GM12878 (cell line): ENCODE data around the gene UBASH3A. TPM values are rescaled to one million over a fixed set of nuclear protein-coding genes. Genes with fewer than 3 reads are reported as not detected.

Experiments
- BACH1 ChIP-seq: fragments of 450-650 bp; IDR thresholded peaks from 2 replicates; pipeline ENCODE4 v1.6.1; 2017; ENCODE audit warnings: mild to moderate bottlenecking, borderline replicate concordance
- BRCA1 ChIP-seq: IDR thresholded peaks from 2 replicates; pipeline ENCODE4 v1.6.1; 2011; ENCODE audit warnings: low read depth, low read length, improper control_type of control experiment
- CBX3 ChIP-seq: fragments of 200-600 bp; sonication (generic); IDR thresholded peaks from 2 replicates; pipeline ENCODE4 v1.6.1; 2016; ENCODE audit warnings: low read depth, borderline replicate concordance
- CEBPB ChIP-seq, 2 experiments: fragments of 150-350 bp in 1 of 2; IDR thresholded peaks; 2 replicates each; pipeline ENCODE4 v1.6.1; 2012 to 2014; ENCODE audit warnings: low read depth in 2 of 2, low read length in 2 of 2, borderline replicate concordance in 1 of 2, inconsistent platforms in 1 of 2
- FOXM1 ChIP-seq: IDR thresholded peaks from 2 replicates; pipeline ENCODE4 v1.6.1; 2012; ENCODE audit warnings: low read depth, mild to moderate bottlenecking, inconsistent platforms, low read length, moderate library complexity
- JUNB ChIP-seq: IDR thresholded peaks from 2 replicates; pipeline ENCODE4 v1.6.1; 2016; ENCODE audit warnings: antibody characterized with exemption, mild to moderate bottlenecking
- NBN ChIP-seq: fragments of 450-650 bp; IDR thresholded peaks from 2 replicates; pipeline ENCODE4 v1.6.1; 2016
- POU2F2 ChIP-seq: IDR thresholded peaks from 3 replicates; pipeline ENCODE4 v1.6.1; 2011; ENCODE audit warnings: low read depth, mild to moderate bottlenecking, low read length, borderline replicate concordance
- RCOR1 ChIP-seq: conservative IDR thresholded peaks from 2 replicates; pipeline ENCODE4 v1.6.1; 2012; ENCODE audit warnings: low read depth, low read length, improper control_type of control experiment
- STAT1 ChIP-seq: fragments of 450-650 bp; conservative IDR thresholded peaks from 2 replicates; pipeline ENCODE4 v1.6.1; 2014; ENCODE audit warnings: antibody characterized with exemption, mild to moderate bottlenecking
- polyA plus RNA-seq, 11 experiments: library from polyadenylated mRNA; depleted of rRNA in 4 of 11; unstranded in 6 of 11; stranded (reverse) in 5 of 11; fragments of >200 nt; fragmentation: Nextera tagmentation in 4 of 11; fragmentation: Illumina TruSeq in 1 of 11; extraction: Ambion mirVana in 4 of 11; extraction: Trizol in 1 of 11; gene quantifications; 1 replicate in 1 of 11; 2 replicates in 10 of 11; pipeline versions ENCODE4 v1.2.1 to v1.2.3, GENCODE V29; 2011 to 2016; ENCODE audit warnings: inconsistent platforms in 2 of 11, missing spikeins in 2 of 11, low read depth in 1 of 11
- total RNA-seq, 4 experiments: library from RNA; depleted of rRNA in 3 of 4; stranded (reverse); fragments of >200 nt in 3 of 4; fragmentation: Illumina TruSeq in 1 of 4; extraction: Trizol in 1 of 4; gene quantifications; 2 replicates each; pipeline versions ENCODE4 v1.2.1 to v1.2.3, GENCODE V29; 2013 to 2021
- TF ChIP-seq, protein P1 (sequence below): fragments of 450-650 bp; IDR thresholded peaks from 2 replicates; pipeline ENCODE4 v1.6.1; 2017; ENCODE audit warnings: mild to moderate bottlenecking, moderate library complexity

The UBASH3A gene
- total and polyA plus RNA-seq, 10 of the 15 experiments (the other 5 are each of a cell fraction or from before 2014, with no cell fraction given) = 0.04 to 0.39 (median 0.23) TPM; not detected in 1

DNA sequence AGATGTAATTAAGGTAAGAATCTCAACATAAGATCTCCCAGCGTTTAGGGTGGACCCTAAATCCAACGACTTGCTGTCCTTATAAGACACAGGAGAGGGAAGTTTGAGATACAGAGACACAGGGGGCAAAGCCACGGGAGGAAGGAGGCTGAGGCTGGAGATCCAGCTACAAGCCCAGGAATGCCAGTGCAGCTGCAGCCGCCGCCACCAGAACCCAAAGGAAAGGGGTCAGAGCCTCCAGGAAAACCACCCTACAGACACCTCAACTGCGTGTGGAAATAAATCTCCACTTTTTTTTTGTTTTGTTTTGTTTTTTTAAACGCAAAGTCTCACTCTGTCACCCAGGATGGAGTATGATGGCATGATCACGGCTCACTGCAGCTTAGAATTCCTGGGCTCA, 25.3 kb upstream of the UBASH3A start (continued):
- TF ChIP-seq, protein P1, sequence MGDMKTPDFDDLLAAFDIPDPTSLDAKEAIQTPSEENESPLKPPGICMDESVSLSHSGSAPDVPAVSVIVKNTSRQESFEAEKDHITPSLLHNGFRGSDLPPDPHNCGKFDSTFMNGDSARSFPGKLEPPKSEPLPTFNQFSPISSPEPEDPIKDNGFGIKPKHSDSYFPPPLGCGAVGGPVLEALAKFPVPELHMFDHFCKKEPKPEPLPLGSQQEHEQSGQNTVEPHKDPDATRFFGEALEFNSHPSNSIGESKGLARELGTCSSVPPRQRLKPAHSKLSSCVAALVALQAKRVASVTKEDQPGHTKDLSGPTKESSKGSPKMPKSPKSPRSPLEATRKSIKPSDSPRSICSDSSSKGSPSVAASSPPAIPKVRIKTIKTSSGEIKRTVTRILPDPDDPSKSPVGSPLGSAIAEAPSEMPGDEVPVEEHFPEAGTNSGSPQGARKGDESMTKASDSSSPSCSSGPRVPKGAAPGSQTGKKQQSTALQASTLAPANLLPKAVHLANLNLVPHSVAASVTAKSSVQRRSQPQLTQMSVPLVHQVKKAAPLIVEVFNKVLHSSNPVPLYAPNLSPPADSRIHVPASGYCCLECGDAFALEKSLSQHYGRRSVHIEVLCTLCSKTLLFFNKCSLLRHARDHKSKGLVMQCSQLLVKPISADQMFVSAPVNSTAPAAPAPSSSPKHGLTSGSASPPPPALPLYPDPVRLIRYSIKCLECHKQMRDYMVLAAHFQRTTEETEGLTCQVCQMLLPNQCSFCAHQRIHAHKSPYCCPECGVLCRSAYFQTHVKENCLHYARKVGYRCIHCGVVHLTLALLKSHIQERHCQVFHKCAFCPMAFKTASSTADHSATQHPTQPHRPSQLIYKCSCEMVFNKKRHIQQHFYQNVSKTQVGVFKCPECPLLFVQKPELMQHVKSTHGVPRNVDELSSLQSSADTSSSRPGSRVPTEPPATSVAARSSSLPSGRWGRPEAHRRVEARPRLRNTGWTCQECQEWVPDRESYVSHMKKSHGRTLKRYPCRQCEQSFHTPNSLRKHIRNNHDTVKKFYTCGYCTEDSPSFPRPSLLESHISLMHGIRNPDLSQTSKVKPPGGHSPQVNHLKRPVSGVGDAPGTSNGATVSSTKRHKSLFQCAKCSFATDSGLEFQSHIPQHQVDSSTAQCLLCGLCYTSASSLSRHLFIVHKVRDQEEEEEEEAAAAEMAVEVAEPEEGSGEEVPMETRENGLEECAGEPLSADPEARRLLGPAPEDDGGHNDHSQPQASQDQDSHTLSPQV = no peak
- TF ChIP-seq POU2F2 = no peak
- no peak for TF ChIP-seq NBN
- TF ChIP-seq RCOR1 = no peak
- TF ChIP-seq FOXM1 = no peak
- TF ChIP-seq JUNB = no peak
- no peak for TF ChIP-seq BACH1
- no peak for TF ChIP-seq CEBPB (IDR thresholded peaks at IDR 0.05; ENCODE audit: borderline replicate concordance in 1 of 2, low read depth in 2 of 2, low read length in 2 of 2)
- no peak for TF ChIP-seq BRCA1
- no peak for TF ChIP-seq STAT1
- no peak for TF ChIP-seq CBX3
